PC-9 (cell line): ENCODE data around the gene CXCL3. TPM values are rescaled to one million over a fixed set of nuclear protein-coding genes. Genes with fewer than 3 reads are reported as not detected.
A peak's percentile ranks its signal among the peaks of the same experiment; 100 is the strongest.

Experiments
- BruUV-seq: library from RNA; stranded (reverse); fragments of 400-500 nt; replicated peaks from 2 replicates; lab custom pipeline; 2021; lab: Mats Ljungman, UMichigan
- CTCF ChIA-PET: fragments of 300-600 bp; sonication (Branson Sonifier 250); formaldehyde crosslinking; loops from one replicate; lab custom pipeline; 2022; ENCODE audit warnings: antibody characterized with exemption; lab: Charles Lee
- POLR2A ChIA-PET: fragments of 300-600 bp; sonication (Branson Sonifier 250); formaldehyde crosslinking; loops from one replicate; lab custom pipeline; 2022; ENCODE audit warnings: antibody characterized with exemption; ENCODE audit not compliant: unreplicated experiment; lab: Charles Lee
- DNase-seq, 2 experiments: peaks; one replicate each; pipeline versions ENCODE4 v3.0.0 to v3.0.0-alpha.2; 2015 to 2022; ENCODE audit warnings: mixed read lengths in 1 of 2
- H2AFZ ChIP-seq: fragments of 200-600 bp; sonication (generic); 2 replicates; pipeline ENCODE4 v1.8.1; 2017; ENCODE audit warnings: antibody characterized with exemption
- H3F3A ChIP-seq: fragments of 200-600 bp; sonication (generic); 2 replicates; pipeline ENCODE4 v1.8.1; 2017; ENCODE audit warnings: antibody characterized with exemption, mild to moderate bottlenecking, low read depth; ENCODE audit not compliant: insufficient read depth
- H3K27ac ChIP-seq: fragments of 200-600 bp; sonication (generic); 2 replicates; pipeline ENCODE4 v1.6.1; 2016; ENCODE audit warnings: mixed run types
- H3K27me3 ChIP-seq: fragments of 200-600 bp; sonication (generic); 2 replicates; pipeline ENCODE4 v1.6.1; 2016; ENCODE audit warnings: low read depth, mixed run types; ENCODE audit not compliant: insufficient read depth
- H3K36me3 ChIP-seq: fragments of 200-600 bp; sonication (generic); 2 replicates; pipeline ENCODE4 v1.6.1; 2016; ENCODE audit warnings: low read depth, mixed run types
- H3K4me1 ChIP-seq: fragments of 200-600 bp; sonication (generic); replicated peaks from 2 replicates; pipeline ENCODE4 v1.6.1; 2016; ENCODE audit warnings: mixed run types; ENCODE audit not compliant: insufficient read depth
- H3K4me2 ChIP-seq: fragments of 200-600 bp; sonication (generic); 2 replicates; pipeline ENCODE4 v1.6.1; 2017; ENCODE audit warnings: mixed run types
- H3K4me3 ChIP-seq: fragments of 200-600 bp; sonication (generic); 2 replicates; pipeline ENCODE4 v1.6.1; 2016; ENCODE audit warnings: mixed run types
- H3K79me2 ChIP-seq: fragments of 200-600 bp; sonication (generic); 2 replicates; pipeline ENCODE4 v1.6.1; 2017; ENCODE audit warnings: low read depth, mixed run types
- H3K9me2 ChIP-seq: fragments of 200-600 bp; sonication (generic); 2 replicates; pipeline ENCODE4 v1.8.1; 2017; ENCODE audit warnings: mild to moderate bottlenecking; ENCODE audit not compliant: insufficient read depth
- H3K9me3 ChIP-seq: fragments of 200-600 bp; sonication (generic); 2 replicates; pipeline ENCODE4 v1.8.1; 2016; ENCODE audit warnings: low read depth; ENCODE audit not compliant: insufficient read depth
- H4K20me1 ChIP-seq: fragments of 200-600 bp; sonication (generic); 2 replicates; pipeline ENCODE4 v1.8.1; 2017; ENCODE audit not compliant: insufficient read depth
- CTCF ChIP-seq: fragments of 200-600 bp; sonication (generic); conservative IDR thresholded peaks from 2 replicates; pipeline ENCODE4 v1.6.1; 2017; ENCODE audit warnings: mixed run types, antibody characterized with exemption, mild to moderate bottlenecking, moderate library complexity
- EZH2 ChIP-seq: fragments of 200-600 bp; sonication (generic); IDR thresholded peaks from 2 replicates; pipeline ENCODE4 v1.8.0; 2017; ENCODE audit warnings: antibody characterized with exemption, low read depth
- intact Hi-C: fragments of 100-400 bp; cut with micrococcal nuclease; formaldehyde crosslinking; loops from one replicate; pipeline ENCODE4 v1.10.0; 2022; ENCODE audit not compliant: unreplicated experiment
- total RNA-seq: library from RNA; stranded (reverse); gene quantifications from 2 replicates; pipeline ENCODE4 v1.2.3, GENCODE V29; 2021

CXCL3 gene
- total RNA-seq, 1 experiment from 2014 or later, result not detected

GRCh38 chr4:74058048-74058651 lies 19.7 kb upstream of the CXCL3 start:
- peak overlapping the region; percentile 99 for H3K27ac ChIP-seq
- peaks cover 3% of the 10 kb centered on the region; the same call in 1 of the 2 replicates for H3K9me3 ChIP-seq
- no peak overlapping the region for H2AFZ ChIP-seq
- TF ChIP-seq CTCF (no peak), EZH2 (no peak)
- H3K79me2 ChIP-seq, result no peaks in the 10 kb centered on the region
- H3K9me2 ChIP-seq, result no peaks in the 10 kb centered on the region
- H3K4me3 ChIP-seq, result no peak overlapping the region
- DNase-seq, result no peak
- no TSS peak for BruUV-seq
- H3K4me2 ChIP-seq, result no peak overlapping the region
- peaks cover 14% of the 10 kb centered on the region for H3K4me1 ChIP-seq
- H3K36me3 ChIP-seq, result no peaks in the 10 kb centered on the region
- POLR2A ChIA-PET, result no interaction called here
- H4K20me1 ChIP-seq, result no peaks in the 10 kb centered on the region
- H3K27me3 ChIP-seq, result no peaks in the 10 kb centered on the region
- 0 out of 2 replicates have a peak, but pooled peaks cover 5% of the 10 kb centered on the region for H3F3A ChIP-seq
- CTCF ChIA-PET, result no interaction called here
- intact Hi-C loops, result no loop called here

- Histone ChIP-seq H3K4me1 (peaks cover 14% of the 10 kb centered on the region), H4K20me1 (no peaks in the 10 kb centered on the region), H3K4me3 (no peak overlapping the region), H3K27ac (peak overlapping the region; percentile 99), H2AFZ (0 out of 2 replicates have a peak overlapping the region, but pooled peaks have one; percentile 27), H3K9me2 (no peaks in the 10 kb centered on the region), H3K4me2 (peak overlapping the region; percentile 46; the same call in 1 of the 2 replicates), H3K27me3 (no peaks in the 10 kb centered on the region), H3F3A (0 out of 2 replicates have a peak, but pooled peaks cover 5% of the 10 kb centered on the region), H3K36me3 (no peaks in the 10 kb centered on the region), H3K9me3 (peaks cover 3% of the 10 kb centered on the region; the same call in 1 of the 2 replicates), H3K79me2 (no peaks in the 10 kb centered on the region)
- intact Hi-C loops, result no loop called here
- CTCF ChIA-PET, result no interaction called here
- no TSS peak for BruUV-seq
- POLR2A ChIA-PET, result no interaction called here
- TF ChIP-seq EZH2 (no peak), CTCF (no peak)
- DNase-seq, result no peak
These were observed 19.1 kb upstream of the CXCL3 start for GRCh38 chr4:74057588-74057987.

GRCh38 chr4:74056858-74057562 lies 18.5 kb upstream of the CXCL3 start:
- H3K27me3 ChIP-seq, result no peaks in the 10 kb centered on the region
- no peaks in the 10 kb centered on the region for H4K20me1 ChIP-seq
- intact Hi-C loops, result no loop called here
- peak in 1 of 2 experiments; percentile 47 for DNase-seq
- H3K4me1 ChIP-seq, result peaks cover 14% of the 10 kb centered on the region
- H3F3A ChIP-seq, result 0 out of 2 replicates have a peak, but pooled peaks cover 5% of the 10 kb centered on the region
- TF ChIP-seq CTCF (no peak), EZH2 (no peak)
- no peaks in the 10 kb centered on the region for H3K36me3 ChIP-seq
- H3K4me2 ChIP-seq, result peak overlapping the region; percentile 46
- peak overlapping the region; percentile 27; the same call in 1 of the 2 replicates for H2AFZ ChIP-seq
- no TSS peak for BruUV-seq
- CTCF ChIA-PET, result no interaction called here
- POLR2A ChIA-PET, result no interaction called here
- no peak overlapping the region for H3K4me3 ChIP-seq
- H3K79me2 ChIP-seq, result no peaks in the 10 kb centered on the region
- peak overlapping the region; percentile 99 for H3K27ac ChIP-seq
- H3K9me3 ChIP-seq, result peaks cover 3% of the 10 kb centered on the region; the same call in 1 of the 2 replicates
- H3K9me2 ChIP-seq, result no peaks in the 10 kb centered on the region
